ENCODE measurements around the gene TMBIM1.

Gene TMBIM1

GRCh38 chr2:218272531-218273212, 19.6 kb downstream of the TMBIM1 start:
- peak; percentile 92 for DNase-seq (ENCODE audit: low spot score)

DNA sequence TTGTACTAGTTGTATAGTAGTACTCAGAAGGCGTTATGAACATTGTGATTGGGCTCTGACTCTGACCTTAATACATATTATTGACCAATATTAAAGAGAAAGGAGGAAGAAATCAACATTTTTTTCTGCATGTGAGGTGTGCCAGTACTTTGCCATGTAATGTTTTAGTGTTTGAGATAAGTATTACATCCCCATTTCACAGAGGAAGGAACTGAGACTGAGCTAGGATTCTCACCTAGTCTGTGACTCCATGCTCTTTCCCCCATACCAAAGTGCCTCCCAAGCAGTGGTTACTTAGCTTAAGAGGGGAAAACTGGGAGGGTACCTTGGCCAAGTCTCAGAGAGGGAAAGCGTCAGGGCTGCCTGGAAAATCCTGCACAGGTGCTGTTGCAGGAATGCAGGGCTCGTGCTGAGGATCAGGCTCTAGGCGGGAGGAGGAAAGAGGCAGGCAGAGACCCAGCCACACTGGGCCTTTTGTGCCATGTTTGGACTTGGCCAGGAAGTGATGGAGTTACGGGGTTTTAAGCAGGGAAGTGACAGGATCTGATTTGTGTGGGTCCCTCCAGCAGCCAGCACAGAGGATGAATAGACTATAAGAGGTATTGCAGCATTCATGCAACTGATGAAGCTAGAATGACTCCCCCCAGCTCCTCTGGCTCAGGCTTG, 20.3 kb downstream of the TMBIM1 start:
- DNase-seq (ENCODE audit: low spot score), result peak; percentile 37

GRCh38 chr2:218271487-218271797, 20.9 kb downstream of the TMBIM1 start:
- DNase-seq (ENCODE audit: low spot score), result no peak

DNA sequence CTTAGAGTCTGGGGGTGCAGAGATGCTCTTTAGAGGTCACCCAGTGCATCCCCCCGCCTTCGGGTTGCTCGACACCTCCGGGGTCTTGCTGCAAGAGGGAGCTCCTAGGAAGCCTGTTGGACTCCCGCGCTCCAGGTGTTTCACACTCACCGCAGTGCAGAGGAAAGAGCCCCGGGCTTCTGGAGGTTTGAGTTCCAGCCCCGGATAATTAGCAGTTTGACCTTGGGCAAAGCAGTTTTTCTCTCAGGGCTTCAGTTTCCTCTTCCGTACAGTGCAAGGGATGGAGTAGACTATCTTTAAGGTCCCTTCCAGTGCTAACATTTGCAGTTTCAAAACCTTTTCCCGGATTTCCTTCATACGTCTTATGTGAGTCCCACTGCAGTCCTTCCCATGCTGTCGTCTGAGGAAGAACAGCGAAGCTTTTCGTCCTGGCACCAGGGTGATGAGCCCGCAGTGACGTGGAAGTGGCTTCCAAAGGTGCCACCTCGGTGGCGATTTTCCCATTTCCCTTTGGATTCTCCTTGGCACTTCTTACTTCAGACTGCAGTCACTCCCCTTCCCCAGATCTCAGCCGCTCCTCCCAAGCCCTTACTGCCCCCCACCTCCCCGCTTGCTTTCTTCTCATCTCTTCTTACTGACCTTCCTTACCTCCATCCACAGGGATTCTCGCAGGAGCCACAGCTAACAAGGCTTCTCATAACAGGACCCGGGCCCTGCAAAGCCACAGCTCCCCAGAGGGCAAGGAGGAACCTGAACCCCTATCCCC, 21.4 kb downstream of the TMBIM1 start:
- peak; percentile 53 for DNase-seq (ENCODE audit: low spot score)

- peak; percentile 99 for DNase-seq (ENCODE audit: low spot score)
These were observed 22.2 kb downstream of the TMBIM1 start, which contains the start of the genes AAMP and PNKD for GRCh38 chr2:218269900-218270720. AAMP (minus strand) TSS chr2:218270137; CDS start chr2:218270086, 51 bp downstream. PNKD (plus strand) TSS chr2:218270519; CDS start chr2:218270536, 17 bp downstream.

GRCh38 chr2:218267259-218267658, 25.0 kb downstream of the TMBIM1 start:
- DNase-seq (ENCODE audit: low spot score), result no peak

DNA sequence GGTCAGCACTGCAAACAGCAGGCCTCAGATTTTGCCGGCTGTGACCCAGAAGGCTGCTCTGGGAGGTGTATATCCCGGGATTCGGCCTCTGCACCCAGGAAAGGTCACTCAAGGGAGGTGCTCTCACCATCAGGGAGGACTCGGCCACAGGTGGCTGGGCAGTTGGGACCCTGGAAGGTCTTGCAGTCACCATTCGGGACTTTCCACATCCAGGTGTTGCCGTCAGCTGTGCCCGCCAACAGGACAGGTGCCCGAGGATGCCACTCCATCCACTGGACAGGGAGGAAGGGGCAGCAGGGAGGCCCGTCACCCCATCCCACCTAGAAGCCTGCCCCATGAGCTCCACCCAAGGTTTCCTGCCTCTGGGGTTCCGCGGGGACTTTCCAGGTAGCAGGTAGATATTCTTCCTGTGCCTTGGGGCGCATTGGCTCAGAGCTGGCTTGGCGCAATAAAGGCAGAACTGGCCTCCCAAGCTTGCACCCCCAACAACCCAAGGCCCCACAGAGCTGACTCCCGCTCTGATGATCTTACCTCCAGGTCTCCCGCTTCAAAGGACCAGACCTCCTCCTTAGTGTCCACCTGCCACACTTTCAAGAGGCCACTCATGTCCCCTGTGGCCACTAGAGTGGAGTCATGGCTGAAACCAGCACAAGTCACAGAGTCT, 25.9 kb downstream of the TMBIM1 start:
- DNase-seq (ENCODE audit: low spot score), result no peak

GRCh38 chr2:218265626-218266025, 26.7 kb downstream of the TMBIM1 start:
- DNase-seq (ENCODE audit: low spot score), result no peak

DNA sequence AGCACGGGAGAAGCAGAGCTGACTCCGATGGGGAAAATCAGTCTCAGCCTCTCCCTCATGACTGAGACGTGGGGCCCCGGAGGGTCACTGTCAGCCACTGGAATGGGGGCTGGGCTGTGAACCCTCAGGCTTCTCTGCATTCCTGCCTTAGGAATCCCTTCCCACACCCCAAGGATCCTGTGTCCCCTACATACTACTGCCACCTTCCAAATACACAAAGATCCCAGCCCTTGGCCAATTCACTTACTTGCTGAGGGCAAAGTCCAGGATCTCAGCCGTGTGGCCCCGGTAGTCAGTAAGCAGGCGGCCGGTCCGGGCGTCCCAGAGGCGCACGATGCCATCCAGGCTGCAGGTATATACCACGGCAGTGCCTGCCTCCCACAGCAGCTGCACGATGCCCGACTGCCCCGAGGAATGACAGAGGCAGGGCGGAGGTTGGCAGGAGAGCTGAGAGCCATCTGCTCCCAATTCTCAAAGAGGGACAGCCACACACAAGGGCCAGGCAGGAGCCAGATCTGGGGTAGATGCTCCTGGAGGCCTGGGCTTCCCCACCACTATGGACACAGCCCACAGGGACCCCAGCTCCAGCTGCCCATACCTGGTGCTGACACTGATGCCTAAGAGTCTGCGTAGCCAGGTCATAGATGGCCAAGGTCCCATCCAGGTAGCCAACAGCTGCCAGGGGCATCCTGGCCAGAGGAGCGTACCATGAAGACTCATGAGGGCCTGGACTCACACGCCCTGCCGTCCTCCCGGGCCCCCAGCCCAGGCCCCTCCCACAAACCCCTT, 27.3 kb downstream of the TMBIM1 start:
- no peak for DNase-seq (ENCODE audit: low spot score)

DNA sequence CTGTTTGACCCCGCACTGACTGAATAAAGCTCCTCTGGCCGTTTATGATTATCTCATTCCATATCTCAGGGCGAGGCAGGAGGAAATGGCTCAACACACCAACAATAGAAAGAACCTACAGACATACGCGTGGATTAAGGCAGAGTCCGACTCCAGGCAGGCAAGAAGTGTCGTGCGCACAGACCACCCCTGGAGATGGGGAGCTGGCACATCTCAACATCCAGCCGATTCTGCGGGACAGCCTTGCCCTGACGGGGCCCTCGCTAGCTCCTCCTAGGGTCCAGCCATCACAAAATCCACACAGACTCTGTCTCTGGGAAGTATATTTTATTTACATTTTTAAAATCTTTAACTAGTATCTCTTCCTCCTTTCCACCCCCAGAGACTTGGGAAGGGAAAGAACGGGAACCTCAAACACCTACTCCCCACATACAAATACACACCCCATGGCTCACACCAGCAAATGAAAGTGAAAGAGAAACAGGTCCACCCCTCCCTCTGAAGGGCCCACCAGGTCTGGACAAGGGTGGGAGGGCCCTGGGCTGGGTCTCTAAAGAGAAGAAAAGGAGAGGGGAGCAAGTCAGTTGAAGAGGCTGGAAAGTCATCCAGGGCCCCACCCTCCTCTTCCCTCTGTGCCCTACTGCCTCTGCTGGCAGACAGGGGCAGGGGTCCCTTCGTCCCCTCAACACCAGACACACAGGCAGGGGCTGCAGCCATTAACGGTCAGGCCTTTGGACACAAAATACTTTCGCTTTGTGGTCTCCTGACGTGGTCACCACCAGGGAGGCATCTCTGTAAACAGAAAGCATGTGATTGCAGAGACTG, 28.3 kb downstream of the TMBIM1 start:
- DNase-seq (ENCODE audit: low spot score), result peak; percentile 38

- no peak for DNase-seq (ENCODE audit: low spot score)
These were observed 29.4 kb downstream of the TMBIM1 start for GRCh38 chr2:218262631-218263586.

DNA sequence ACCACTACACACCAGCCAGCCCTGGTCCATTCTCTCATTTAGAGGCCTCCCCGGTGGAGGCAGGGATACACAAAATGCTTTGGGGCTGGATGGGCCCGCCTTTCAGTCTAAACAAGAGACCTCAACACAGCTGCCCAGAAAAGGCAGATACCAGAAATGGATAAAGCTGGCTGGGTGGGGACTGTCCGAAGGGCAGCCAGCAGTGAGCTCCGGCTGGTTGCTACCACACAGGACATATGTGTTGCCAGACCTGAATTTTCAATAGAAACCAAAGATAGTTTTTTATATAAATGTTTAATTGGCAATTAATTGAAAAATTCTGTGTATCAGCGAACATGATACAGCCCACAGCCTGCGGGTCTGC, 30.1 kb downstream of the TMBIM1 start:
- DNase-seq (ENCODE audit: low spot score), result no peak

DNA sequence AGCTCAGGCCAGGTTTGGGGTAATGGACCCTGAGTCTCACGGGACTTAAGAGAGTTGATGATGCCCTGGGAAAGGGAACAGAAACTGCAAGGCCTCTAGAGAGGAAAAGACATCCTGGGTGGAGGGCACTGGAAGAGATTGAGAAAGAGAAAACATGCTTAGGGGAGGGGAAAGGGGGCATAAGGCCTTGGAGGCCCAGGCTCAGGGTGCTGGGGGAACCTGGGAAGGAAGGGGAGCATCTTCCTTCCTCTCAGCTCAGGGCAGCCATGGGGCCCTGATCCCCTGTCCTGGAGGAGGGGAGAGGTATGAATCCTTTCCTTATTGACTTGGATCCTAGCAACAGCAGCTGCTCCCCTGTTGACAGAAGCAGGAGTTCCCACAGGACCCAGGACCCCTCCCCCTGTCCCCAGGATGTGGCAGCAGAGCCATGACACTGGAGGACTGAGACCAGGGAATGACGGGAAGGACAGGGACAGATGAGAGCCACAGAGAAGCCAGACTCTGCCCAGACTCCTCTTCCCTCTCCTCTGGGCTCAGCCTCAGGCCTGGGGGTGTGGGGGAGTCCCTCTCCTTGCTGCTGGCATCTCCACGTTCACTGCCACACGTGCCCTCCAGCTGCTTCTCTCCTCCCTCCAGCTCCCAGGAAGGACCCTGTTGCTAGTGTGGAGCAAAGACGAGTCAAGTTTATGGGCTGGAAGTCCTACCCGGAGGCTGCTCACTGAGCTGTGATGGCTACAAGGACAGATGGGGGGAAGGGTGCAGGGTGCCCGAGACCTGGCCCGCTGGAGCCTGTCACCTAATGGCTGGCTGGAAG, 30.7 kb downstream of the TMBIM1 start:
- DNase-seq (ENCODE audit: low spot score), result peak; percentile 30

- DNase-seq (ENCODE audit: low spot score), result no peak
These were observed 31.4 kb downstream of the TMBIM1 start, which contains the start of gene GPBAR1 for GRCh38 chr2:218260742-218261422. GPBAR1 (plus strand) TSS chr2:218261015; CDS start chr2:218262725, 1,710 bp downstream.

DNA sequence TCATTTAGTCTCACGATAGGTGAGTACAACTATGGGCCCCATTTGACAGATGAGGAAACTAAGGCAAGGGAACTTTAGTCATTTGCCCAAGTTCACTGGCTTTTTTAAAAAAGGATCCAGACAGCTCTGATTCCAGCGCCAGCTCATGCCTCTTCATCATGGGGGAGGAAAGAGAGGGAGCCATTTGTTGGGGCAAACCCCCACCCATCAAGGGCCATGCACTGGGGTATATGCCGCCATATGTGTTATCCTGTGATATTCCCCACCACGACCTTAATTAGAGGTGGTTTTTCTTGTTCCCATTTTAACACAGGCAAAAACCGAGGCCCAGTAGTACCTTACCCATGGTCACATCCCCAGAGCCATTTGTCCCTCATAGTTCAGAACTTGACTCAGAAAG, 32.1 kb downstream of the TMBIM1 start:
- no peak for DNase-seq (ENCODE audit: low spot score)

- DNase-seq (ENCODE audit: low spot score), result no peak
These were observed 33.0 kb downstream of the TMBIM1 start for GRCh38 chr2:218259099-218259961.

Measured in NAMALWA (cell line).